HG03558 (cell line): ENCODE results near the gene DPAGT1.
A peak's percentile ranks its signal among the peaks of the same experiment; 100 is the strongest.
"Not testable (repeated sequence)": the region's sequence is repeated elsewhere in the genome, so short reads cannot be mapped to it uniquely, and the experiment has no call there.

Source experiments
- ATAC-seq: cut with Tn5 transposase; IDR thresholded peaks from one replicate; pipeline ENCODE4 v1.9.1; 2021; ENCODE audit warnings: moderate number of reproducible peaks; ENCODE audit not compliant: unreplicated experiment; ENCODE audit errors: extremely low read depth

DPAGT1 gene

GRCh38 chr11:119101759-119102423 is at the start of gene DPAGT1:
TSS of gene DPAGT1 (minus strand) at chr11:119101853. CDS start at chr11:119101655, 198 bp downstream.
- ATAC-seq = peak; percentile 46

DNA sequence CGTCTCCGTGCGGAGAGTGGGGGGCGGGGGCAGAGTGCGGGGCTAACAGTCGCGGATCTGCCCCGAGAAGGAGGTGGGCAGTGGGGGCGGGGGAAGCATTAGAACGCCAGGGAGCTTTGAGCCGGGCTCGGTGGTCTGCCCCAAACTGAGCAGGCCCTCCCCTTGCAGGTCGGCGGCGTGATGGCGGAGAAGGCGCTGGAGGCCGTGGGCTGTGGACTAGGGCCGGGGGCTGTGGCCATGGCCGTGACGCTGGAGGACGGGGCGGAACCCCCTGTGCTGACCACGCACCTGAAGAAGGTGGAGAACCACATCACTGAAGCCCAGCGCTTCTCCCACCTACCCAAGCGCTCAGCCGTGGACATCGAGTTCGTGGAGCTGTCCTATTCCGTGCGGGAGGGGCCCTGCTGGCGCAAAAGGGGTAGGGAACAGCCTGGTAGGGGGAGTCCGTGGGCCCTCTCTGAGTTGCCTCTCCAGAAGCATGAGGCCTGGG is 48.2 kb upstream of the DPAGT1 start:
- no peak for ATAC-seq

DNA sequence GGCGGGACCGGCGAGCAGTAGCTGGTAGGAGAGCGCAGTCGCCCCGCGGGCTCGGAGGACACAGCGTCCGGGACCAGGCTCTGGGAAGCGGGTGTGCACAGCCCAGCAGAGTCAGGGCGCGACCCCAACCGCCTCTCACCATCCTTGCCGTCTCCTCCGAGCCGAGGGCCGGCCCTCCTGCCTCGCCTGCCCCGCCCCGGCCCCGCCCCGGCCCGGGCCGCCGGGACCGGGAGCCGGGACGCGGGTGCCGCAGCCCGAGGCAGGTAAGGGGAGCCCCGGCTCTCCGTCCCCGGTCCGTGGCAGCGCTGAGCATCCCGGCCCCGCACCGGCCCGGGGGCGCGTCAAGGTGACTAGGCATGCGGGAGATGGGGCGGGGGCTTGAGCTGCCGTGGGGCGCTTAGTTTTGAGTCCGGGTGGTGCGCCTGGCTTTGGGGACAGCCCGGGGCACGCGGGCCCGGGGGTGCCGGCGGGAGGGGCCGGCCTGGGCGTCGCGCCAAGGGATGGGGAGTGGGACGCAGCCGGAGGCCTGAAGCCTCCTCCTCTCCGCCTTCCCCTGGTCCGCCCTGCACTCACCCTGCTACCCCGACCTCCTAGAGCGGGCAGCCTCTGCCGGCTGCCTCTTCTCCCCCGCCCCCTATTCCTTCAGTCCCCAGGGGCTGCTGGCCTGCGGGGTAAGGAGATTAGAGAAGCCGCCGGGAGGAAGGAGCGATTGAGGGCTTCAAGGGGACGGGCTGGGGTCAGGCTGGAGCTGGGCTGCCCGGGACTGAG is 47.5 kb upstream of the DPAGT1 start, which contains the start of gene ABCG4:
Gene ABCG4 (plus strand): TSS at position 35 of the 768 bp plus-strand sequence. CDS start 914 bp downstream, outside the sequence.
- ATAC-seq = no peak

DNA sequence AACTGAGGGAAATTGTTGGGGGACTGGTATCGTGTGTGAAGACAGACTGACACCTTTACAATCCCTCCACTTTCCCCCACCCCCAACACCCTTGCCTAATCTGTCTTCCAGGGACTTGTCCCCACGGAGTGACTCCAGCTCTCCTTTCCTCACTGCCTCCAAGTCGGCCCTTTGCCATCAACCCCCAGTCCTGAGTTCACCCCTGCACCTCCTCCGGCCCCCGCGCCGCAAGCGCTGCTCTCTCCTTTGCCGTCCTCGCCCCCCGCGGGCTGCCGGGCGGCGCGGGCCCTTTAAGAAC is 47.0 kb upstream of the DPAGT1 start:
- ATAC-seq = no peak

DNA sequence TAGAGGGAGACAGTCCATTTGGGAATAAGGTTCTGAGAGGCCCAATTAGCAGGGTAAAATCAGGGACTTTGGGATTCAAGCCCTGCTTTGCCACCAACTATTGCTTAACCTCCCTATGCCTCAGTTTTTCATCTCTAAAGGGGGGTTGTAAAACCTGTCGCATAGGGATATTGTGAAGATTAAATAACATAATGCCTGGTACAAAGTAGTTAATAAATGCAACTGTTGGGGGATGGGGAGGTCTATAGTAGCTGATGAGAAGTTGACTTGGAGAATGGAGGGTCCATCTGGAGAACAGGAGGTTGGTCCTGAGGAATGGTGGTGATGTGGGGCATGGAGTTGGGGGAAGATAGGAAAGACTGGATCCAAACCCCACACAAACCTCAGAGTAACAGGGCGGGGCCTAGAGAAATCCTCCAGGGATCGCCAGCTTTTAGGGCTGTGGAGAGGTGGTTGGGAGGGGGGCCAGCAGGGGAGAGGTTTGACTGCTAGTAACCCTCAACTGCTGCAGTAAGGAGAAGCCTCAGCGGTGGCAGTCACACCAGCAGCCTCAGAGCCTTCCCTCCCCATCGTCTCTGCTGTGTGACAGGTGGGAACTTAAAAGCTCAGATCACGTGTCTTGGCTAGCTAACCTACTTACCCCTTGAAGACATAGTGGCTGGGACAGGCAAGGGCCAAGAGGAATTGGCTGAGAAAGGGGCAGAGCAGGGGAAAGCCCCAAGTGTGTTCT is 46.1 kb upstream of the DPAGT1 start:
- ATAC-seq = no peak

- ATAC-seq = no peak
Observed at GRCh38 chr11:119145551-119145950, 43.9 kb upstream of the DPAGT1 start.

DNA sequence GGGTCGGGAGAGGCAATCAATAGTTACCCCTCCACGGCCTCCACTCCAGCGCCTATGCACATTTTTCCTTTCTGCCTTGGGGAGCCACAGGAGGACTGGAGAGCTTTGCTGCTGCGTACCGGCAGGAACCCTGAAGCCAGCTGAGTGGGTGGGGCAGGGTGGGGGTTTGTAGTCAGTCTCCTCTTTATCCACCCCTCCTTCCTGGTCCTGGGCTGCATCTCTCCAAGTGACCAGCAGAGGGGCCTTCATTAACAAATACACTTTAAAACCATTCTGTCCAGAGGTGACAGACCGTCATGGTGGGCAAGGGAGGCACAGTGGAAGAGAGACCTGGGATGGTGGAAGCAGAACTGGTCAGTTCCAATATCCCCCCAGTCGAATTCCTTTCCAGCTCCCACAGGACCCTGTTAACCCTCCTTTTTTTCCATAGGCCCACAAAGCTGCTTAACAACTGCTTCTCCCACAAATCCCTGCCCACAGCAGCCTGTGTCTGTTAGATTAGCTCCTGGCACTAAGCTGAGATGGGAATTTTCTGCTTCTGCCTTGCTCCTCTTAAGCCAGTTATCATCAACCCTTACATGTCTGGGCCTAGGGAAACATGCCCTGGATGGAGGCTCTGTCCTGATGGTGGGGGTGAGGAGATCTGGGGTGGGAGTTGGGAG is 43.3 kb upstream of the DPAGT1 start:
- no peak for ATAC-seq

- not testable (repeated sequence) for ATAC-seq
Observed at GRCh38 chr11:119139276-119139675, 37.6 kb upstream of the DPAGT1 start.

DNA sequence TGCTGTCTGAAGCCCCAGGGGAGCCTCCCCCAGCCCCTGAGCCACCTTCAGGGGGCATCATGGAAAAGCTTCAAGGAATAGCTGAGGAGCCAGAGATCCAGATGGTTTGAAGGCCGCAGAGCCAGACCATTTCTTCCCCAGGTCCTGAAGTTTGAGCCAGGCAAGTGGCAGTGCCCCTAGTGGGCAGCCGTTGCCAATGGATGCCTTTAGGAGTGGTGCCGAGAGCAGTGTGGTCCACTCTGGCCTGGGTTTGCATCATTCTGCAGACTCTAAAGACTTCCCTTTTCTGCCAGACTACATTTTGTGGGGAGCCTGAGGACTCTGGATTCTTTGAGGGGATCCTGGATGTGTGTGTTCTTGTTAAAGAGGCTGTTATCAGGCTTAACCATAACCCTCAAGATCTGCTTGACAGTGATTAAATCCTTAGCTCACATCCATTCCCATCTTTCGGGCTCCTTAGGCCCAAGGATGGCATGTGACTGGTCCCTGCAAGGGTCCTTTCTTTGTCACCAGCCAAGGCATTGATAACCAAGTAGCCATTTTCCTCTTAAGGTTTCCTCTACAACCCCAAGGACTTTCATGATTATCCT is 32.8 kb upstream of the DPAGT1 start:
- no peak for ATAC-seq

DNA sequence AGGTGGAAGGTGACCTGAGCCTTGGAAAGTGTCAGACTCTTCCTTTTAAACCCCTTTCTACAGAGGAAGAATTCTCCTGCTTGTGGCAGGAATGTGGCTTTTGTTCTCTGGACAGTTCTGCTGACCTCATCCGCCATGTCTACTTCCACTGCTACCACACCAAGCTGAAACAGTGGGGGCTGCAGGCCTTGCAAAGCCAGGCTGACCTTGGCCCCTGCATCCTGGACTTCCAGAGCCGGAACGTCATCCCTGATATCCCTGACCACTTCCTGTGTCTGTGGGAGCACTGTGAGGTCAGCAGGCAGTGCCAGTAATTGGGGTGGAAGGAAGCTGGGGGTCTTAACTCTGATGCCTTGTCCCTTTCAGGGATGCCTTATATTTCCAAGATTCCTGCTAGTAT is 29.0 kb upstream of the DPAGT1 start:
- ATAC-seq = no peak

GRCh38 chr11:119126675-119127268 is 25.1 kb upstream of the DPAGT1 start:
- ATAC-seq = no peak

DNA sequence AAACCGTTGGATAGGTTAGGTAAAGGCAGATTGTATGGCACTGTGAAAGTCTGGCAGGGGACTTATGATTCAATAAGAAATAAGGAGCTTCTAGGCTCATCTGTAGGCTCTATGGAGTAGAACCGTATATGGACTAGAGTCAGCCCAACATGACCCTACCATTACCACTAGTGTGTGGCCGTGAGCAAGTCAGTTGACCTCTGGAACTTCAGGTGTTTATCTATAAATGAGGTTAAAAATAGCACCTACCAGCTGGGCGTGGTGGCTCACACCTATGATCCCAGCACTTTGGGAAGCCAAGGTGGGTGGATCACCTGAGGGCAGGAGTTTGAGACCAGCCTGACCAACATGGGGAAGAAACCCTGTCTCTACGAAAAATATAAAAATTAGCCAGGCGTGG is 24.2 kb upstream of the DPAGT1 start:
- no peak for ATAC-seq

DNA sequence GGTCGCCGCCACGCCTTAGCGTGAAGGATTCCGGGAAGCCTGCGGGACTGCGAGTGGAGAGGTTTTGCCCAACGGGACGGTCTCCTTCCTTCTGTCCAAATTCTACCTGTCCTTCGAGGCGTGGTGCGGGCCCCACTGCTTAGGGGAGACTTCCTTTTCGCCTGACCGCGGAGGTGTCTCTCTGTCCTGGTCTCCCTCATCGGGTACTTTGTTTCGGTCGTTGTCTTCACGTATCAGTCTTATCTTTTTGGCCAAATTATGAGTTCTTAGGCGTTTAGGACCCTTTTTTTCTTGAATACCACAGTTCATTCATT is 20.1 kb upstream of the DPAGT1 start:
- no peak for ATAC-seq

DNA sequence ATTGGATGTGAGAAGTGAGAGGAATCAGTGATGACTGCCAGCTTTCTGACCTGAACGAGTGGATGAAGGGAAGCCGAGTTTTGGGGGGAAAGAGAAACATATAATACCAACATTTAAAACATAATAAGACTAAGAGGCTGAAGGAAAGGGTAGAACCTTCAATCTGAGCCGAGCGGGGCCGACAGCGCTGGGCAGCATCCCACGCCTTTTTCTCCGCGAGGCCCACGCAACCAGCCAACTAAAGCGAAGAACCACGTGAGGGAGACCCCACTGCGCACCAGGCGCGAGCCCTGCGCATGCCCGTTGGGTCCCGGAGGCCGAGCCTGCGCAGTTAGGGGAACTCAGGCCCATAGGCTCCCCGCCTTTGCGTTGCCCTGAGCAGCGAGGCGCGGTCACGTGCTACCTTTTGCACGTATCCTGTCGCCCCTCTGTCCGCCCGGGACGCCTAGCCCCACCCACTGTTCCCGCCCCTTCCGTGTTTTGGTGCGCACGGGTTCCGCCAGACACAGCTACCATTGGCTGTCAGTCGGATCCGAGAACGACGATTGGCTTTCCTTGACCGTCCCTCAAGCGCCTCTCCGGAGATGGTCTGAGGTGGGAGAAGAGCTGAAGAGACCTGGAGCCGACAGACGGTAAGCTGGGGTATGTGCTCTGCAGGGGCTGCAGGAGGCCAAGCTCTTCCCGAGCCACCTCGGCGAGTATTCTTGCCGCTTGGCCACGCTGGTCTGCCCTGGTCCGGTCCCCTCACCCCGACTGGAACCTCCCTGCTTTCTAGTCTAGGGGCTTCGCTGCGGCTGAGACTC is 19.6 kb upstream of the DPAGT1 start, which contains the start of gene HINFP:
Gene HINFP (plus strand): TSS at position 573 of the 803 bp plus-strand sequence. CDS start 5,365 bp downstream, outside the sequence.
- ATAC-seq = peak; percentile 89

- ATAC-seq = no peak
Observed at GRCh38 chr11:119120639-119121007, 19.0 kb upstream of the DPAGT1 start.

GRCh38 chr11:119118946-119119345 is 17.3 kb upstream of the DPAGT1 start:
- no peak for ATAC-seq

- ATAC-seq = no peak
Observed at GRCh38 chr11:119118227-119118626, 16.6 kb upstream of the DPAGT1 start.

GRCh38 chr11:119117004-119117706 is 15.5 kb upstream of the DPAGT1 start:
- ATAC-seq = no peak
